Astrocyte of the hippocampus (primary cell): Measurements from ENCODE around the gene ERCC6L2.

Experiments used
- DNase-seq: peaks from one replicate; pipeline ENCODE4 v3.0.0; 2011; ENCODE audit warnings: low read depth, low spot score

The ERCC6L2 gene

DNA sequence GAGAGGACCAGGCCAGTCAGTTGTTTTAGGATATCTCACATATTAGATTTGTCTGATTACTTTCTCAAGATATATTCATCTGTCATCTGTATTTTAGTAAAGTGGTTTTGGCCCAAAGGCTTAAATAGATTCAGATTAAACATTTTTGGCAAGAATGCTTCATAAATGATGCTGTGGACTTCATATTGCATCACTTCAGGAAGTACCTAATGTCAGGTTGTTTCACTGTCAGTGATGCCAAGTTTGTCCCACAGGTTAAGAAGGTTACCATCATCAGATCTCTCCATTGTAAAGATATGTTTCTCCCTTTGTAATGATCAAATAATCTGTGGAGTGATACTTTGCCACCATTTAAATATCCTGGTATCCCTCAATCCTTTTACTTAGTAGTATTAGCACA is 37.3 kb downstream of the ERCC6L2 start:
- DNase-seq: no peak

DNA sequence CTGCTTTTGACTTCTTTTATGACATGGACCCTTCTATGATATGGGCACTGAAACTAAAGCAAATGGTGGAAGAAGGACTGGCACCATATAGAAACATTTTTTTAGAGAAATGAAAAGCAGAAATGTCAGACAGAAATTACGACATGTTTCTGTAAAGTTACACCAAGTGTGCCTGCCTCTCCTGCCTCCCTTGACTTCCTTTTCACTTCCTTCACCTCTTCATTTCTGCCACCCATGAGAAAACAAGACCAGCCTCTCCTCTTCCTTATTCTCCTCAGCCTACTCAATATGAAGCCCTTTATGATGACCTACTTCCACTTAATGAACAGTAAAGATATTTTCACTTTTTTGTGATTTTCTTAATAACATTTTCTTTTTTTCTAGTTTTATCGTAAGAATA is 44.5 kb downstream of the ERCC6L2 start:
- DNase-seq: no peak

DNA sequence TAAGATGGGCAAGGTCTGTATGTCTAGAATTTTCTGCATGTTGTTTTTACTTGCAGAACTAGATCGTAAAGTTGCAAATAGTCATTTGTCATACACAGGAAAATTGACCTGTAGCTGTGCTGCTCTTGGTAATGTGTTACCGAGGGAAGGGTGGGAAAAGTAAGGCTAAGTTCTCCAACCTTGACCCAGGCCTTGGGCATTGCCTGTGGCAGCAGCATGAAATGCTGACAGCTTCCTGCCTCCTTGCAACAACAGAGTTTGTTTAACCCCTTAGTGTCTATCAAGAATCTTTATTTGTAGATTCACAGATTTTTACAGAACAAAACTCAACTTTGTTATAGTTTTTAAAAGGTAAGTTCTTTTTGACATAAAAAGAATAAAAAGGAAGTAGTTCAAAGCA is 48.3 kb downstream of the ERCC6L2 start:
- no peak for DNase-seq

DNA sequence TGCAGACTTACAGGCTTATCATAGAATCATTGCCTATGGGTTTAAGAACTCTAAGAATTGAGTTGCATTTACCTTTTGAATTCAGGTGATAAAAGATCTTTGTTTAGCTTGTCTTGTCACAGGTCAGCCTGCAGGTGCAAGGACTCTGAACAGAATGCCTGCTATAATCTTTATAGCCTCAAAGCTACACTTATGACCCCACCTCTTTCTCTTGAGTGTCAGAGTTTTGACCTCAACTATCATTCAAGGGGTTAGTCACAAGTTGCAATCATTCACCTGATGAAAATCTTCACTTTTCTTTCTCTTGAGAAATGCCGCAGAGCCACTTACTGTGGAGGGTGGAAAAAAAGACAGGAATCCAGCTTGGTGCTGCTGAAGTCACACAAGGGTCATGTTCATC is 49.5 kb downstream of the ERCC6L2 start:
- DNase-seq: no peak

DNA sequence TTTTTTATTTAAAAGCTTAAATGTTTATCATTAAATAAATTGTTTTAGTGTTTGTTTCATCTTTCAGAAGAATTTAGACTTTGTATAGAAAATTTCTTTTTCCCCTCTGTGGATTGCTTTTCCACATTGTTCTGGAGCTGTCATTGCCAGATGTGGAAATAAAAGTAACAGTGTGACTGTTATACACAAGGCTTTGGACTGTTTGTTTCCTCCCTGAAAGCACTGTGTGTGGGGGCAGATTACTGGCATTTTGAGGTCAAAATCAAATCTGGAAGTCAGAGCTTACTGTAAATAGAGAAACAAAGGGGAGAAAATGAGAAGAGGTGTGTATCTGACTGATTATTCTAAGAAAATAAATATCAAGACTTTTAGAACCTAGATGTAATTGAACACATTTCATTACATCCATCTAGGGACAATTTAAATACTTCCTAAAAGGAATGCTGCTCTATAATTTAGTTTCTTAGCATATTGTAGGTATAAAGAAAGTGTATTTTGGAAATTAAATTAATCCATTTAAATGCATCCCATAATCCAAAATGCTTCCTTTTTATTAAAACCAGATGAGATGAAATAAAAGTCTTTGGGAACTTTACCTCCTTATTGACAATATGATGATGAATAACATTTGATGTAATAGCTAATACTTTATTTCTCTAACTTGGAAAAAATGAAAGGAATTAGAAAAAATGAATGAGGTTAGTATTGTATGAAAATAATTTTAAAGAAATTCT is 51.9 kb downstream of the ERCC6L2 start:
- no peak for DNase-seq

DNA sequence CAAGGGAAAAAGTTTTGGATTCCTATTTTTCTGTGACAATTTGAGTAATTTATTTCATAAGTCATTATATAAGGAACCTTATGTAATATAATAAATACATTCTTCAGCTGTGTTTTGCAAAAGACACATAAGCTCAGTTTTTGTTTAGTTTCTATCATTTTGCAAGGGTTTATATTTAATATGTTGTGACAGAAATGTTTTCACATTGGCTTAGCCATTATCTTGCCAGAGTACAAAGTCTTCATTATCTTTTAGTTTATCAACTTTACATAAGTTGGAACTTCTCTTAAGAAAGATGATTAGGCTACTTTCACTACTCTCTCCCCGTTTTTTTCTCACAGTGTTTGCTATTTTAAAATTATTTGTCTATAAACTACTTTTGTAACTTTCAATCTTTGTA is 54.8 kb downstream of the ERCC6L2 start:
- DNase-seq: no peak

DNA sequence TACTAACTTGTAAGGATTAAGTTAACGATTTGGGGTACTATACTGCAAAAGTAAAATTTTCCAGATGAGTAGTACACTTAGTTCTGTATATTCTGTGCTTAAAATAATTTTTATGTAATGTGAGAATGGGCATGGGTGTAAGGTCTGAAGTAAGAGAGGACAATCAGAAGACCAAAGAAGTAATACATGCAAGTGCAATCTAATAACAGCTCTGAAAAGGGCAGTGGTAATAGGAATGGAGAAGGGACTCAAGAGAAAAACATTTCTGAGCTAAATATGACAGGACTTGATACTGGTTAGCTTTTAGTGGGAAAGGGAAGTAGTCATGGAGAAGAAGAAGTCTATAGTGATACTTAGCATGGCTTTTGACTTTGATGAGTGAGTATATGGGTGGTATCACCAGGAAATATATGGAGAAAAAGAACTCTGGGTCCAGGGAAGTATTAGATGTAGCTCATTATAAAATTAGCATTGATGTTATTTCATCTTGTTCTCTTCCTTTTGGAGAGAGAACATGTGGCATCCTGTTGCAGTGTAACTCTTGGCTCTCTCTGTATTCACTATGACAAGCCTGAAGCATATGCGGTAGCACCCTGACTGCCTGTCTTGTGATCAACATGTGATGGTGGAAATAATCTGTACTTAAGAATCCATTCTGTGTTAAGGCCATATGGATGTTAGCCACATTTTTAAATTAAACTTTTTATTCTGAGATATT is 60.5 kb downstream of the ERCC6L2 start:
- no peak for DNase-seq

DNA sequence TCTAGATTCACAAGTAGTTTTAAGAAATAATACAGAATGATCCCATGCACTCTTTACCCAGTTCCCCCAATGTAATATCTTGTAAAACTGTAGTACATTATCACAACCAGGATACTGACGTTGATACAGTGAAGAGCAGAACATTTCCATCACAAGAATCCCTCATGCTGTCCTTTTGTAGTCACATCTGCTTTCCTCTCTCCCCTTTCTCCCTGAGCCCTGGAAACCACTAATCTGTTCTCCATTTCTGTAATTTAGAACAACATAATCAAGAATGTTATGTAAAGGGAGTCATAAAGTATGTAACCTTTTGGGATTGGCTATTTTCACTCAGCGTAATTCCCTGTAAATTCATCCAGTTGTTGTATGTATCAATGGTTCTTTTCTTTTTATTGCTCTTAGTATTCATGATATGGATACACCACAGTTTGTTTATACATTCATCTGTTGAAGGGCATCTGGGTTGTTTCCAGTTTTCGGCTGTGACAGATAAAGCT is 61.1 kb downstream of the ERCC6L2 start:
- DNase-seq: no peak

DNA sequence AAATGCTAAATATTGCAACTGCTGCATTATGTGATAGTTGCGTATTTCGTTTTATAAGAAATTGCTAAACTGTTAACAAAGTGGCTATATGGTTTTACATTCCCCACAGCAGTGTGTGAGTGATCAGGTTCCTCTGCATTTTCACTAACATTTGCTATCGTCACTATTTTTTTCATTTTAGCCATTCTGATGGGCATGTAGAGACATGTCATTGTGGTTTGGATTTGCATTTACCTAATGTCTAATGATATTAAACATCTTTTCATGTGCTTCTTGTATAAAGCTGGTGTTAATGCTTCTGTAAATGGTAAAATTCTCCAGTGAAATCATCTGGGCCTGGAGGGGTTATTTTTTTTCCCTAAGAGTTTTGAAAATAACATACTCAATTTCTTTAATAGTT is 61.6 kb downstream of the ERCC6L2 start:
- no peak for DNase-seq

DNA sequence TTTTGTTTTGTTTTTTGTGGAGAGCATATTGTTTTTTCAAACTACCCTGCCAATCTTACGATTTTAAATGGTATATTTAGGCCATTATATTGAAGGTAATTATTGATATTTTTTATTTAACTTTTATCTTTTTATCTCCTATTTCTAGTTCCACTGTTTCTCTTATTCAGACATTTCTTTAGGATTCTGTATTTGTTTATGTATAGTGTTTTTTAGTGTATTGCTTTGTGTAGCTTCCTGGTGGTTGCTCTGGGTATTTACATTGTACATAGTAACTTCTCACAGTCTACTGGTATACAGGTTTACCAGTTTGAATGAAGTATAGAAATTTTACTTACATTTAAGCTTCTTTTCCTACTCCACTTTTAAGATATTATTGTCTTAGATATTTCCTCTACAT is 63.2 kb downstream of the ERCC6L2 start:
- no peak for DNase-seq

DNA sequence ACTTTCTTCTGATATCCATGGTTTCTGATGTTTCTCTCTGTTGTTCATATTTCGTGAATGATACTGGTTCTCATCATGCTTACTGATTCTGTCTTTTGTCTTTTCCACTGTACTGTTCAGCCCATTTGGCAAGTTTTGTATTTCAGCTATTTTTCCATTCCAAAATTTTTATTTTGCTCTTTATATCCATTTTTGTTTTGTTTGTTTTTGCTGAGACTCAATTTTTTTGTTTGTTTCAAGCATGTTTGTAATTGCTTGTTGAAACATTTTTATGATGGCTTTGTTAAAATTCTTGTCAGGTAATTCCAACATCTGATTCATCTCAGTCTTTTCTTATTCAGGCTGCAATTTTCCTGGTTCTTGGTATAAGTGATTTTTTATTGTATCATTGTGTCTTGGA is 64.0 kb downstream of the ERCC6L2 start:
- no peak for DNase-seq

DNA sequence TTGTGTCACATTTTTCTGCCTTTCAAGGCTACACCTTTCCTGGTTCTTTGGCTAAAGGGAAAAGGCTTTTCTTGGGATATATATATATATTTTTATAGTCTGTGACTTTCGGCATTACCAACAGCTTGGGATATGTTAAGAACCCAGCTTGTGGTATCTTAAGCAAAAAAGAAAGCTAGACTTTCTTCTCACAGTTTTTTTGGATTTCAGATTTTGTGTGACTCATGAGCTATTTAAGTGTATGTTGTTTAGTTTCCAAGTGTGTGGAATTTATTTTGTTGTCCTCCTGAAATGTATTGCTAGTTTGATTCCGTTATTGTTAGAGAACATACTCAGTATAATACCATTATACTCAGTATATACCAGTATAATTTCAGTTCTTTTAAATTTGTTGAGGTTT is 64.8 kb downstream of the ERCC6L2 start:
- DNase-seq: no peak

DNA sequence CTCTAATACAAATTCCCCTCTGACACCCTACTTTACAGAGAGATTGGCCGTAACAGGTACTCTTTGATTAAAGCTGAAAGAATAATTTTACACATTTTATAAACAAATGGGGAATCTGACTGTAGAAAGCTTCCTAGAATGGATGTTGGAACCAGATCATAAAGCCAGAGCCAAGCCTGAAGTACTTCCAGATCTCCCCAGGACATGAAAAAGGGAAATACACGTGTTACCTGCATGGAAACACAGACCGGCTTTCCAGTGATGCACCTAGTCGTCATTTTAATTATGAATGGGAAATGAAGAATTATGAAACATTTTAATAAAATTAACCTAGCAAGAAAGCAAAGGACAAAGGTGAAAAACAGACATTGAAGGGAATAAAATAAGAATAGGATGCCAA is 66.5 kb downstream of the ERCC6L2 start:
- DNase-seq: no peak

DNA sequence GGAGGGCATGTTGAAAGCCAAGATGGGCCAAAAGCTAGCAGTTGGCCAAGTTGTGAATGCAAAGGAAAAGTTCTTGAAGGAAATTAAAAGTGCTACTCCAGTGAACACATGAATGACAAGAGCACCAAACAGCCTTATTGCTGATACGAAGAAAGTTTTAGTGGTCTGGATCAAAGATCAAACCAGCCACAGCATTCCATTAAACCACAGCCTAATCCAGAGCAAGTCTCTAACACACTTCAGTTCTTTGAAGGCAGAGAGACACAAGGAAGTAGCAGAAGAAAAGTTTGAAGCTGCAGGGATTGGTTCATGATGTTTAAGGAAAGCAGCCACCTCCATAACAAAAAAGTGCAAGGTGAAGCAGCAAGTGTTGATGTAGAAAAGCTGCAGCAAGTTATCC is 71.6 kb downstream of the ERCC6L2 start:
- peak; percentile 70 for DNase-seq

DNA sequence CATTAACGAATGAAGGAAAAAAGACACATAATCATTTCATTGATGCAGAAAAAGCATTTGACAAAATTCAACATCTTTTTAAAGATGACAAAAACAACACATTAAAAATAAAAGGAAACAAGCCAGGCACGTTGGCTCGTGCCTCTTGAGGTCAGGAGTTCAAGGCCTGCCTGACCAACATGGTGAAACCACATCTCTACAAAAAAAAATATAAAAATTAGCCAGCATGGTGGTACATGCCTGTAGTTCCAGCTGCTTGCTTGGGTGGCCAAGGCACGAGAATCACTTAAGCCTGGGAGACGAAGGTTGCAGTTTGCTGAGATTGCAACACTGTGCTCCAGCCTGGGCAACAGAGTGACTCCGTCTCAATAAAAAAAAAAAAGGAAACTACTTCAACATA is 77.0 kb downstream of the ERCC6L2 start:
- DNase-seq: no peak

DNA sequence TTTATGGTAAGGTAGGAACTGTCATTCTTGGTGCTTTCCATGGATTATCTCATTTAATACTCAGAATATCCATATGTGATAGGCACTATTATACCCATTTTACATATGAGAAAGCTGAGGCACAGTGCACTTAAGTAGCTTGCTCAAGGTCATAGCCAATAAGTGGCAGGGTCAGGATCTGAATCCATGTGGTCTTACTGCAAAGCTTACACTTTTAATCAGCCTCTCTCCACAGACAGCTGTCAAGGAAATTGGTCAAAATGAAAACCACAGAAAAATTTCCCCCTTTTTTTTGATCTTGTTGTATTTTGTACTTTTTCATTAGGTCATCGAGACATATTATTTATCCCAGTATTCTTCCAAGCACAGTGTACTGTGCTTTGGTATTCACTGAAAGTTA is 78.5 kb downstream of the ERCC6L2 start:
- no peak for DNase-seq

DNA sequence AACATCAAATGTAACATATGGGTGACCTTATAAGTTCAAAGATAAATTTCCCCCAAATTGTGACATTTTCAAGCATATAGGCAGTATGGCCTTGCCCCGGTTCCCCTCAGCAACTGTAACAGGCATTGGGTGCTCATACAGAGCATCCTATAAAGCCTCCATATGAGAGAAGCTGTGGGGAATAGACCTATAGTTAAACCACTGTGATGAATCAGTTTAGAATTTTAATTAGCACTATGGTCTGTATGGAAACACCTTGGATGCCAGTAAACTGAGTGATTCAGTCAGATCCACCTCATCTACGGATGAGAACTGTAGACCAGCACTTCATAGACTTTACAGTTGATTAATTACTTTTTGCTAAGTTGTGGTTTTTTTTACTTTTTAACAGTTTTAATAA is 79.4 kb downstream of the ERCC6L2 start:
- DNase-seq: no peak

DNA sequence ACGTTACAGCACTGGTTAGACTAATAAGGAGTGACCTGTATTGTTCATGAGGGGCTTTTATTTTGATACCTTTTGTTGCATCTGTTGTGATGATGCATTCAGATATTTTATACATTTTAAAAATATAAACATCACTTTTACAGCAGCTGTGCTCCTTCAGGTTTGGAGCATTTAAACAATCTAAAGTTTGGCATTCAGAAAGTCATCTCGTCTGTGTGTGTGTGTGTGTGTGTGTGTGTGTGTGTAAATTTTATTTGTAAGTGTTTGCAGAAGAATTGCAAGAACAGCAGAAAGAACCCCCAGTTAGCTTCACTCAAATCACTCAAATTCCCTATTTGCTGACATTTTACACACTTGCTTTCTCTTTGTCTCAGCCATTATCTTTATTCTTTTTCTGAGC is 87.4 kb downstream of the ERCC6L2 start:
- no peak for DNase-seq

DNA sequence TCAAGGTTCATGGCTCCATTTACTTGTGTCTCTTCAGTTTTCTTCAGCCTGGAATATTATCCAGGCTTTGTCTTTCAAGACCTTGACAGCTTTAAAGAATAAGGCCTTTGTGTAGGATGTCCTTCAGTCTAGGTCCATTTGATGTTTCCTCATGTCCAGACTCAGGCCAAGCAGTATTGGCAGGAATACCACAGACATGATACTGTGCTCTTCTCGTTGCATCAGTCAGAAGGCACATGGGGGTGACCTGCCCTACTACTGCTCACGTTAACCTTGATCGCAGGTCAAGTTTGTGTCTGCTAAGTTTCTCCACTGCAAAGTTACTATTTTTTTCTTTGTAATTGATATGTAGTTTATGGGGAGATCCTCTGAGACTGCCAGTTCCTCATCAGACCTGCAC is 88.2 kb downstream of the ERCC6L2 start:
- no peak for DNase-seq

DNA sequence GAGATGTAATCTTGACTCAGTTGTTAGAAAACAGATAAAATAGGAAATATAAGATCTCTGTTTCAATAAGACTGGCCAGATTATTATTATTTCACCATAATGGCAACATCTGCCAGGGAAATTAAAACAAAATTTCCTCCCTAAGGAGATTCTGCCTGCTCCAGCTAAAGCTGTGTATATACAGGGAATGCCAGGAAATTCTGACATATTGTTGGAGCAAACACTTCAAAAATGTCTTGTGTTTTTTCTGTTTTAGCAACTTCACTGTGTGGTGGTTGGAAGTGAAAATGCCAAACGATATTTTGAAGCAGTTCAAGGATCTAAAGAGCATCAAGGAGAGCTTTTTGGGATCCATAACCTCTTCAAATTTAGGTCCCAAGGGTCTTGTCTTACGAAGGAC is 90.8 kb downstream of the ERCC6L2 start:
- no peak for DNase-seq

DNA sequence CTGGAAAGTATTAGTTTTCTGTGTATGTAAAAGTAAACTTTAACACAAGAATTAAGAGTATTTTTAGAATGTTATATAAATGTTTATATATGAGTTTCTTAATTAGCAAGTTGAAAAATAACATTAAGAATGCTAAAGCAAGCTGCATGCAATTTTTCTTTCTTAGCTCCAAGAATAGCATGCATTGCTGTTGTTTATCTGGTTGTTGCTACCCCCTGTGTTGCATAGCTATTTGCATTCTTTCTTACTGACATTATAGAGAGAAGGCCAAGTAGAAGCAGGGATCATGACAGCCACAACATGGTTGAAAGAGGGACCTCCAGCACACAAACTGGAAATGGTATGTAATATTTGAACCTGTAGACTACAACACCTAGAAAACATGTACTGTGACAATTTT is 94.8 kb downstream of the ERCC6L2 start:
- DNase-seq: peak; percentile 11

DNA sequence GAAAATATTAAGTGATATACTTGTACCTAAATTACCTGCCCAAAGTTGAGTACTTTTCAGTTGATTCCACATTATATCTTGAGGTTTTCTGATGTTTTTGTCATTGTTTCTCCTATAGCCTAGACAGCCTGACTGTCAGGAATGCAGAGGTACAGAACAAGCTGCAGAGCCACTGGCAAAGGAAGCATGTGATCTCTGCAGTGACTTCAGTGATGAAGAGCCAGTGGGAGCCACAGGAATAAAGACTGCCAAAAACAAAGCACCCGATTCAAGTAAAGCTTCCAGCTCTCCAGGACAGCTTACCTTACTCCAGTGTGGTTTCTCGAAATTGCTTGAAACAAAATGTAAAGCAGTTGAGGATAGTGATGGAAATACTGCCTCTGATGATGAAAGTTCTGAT is 96.3 kb downstream of the ERCC6L2 start:
- no peak for DNase-seq

DNA sequence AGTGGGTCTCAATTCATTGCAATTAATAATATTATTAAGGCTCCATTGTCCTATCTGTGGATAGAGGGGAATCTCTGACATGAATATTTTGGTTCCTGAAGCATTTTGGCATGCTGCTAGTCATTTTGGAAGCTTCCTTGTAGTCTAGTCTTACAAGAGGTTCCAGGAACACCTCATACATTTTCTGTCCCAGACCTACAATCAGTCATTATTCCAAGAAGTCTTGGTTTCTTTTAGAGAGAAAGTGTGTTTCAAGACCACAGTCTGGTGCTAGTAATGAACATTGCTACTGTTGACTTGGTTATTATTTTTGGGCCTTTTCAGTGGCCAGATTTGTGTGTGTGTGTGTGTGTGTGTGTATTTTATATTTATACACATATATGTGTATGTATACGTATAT is 98.9 kb downstream of the ERCC6L2 start:
- DNase-seq: no peak
